Gastrocnemius medialis (tissue), 4 donors: ENCODE data around the gene LRRC45. TPM values are rescaled to one million over a fixed set of nuclear protein-coding genes. Genes with fewer than 3 reads are reported as not detected.

ENCODE experiments used
- ATAC-seq, 2 donors: fragments of 150-250 bp; one replicate each; pipeline ENCODE4 v1.9.1; 2016
- DNase-seq, 2 donors: peaks; one replicate each; pipeline ENCODE4 v3.0.0-alpha.2; 2019
- H3K27ac ChIP-seq, 4 donors: fragments of 200-600 bp; sonication (generic); 1 replicate in 1 of 4; 2 replicates in 3 of 4; pipeline ENCODE4 v1.5.1; 2016 to 2018; ENCODE audit warnings: mild to moderate bottlenecking in 2 of 4, moderate library complexity in 1 of 4
- H3K27me3 ChIP-seq, 3 donors: fragments of 200-600 bp; sonication (generic) in 2 of 3; 1 replicate in 1 of 3; 2 replicates in 2 of 3; pipeline versions ENCODE4 v1.5.1 to v1.6.0; 2016 to 2019; ENCODE audit warnings: mild to moderate bottlenecking in 1 of 3, moderate library complexity in 1 of 3
- H3K36me3 ChIP-seq, 2 donors: fragments of 200-600 bp; sonication (generic) in 1 of 2; one replicate each; pipeline ENCODE4 v1.5.1; 2017 to 2018
- H3K4me1 ChIP-seq, 2 donors: fragments of 200-600 bp; sonication (generic) in 1 of 2; one replicate each; pipeline ENCODE4 v1.5.1; 2016 to 2017; ENCODE audit warnings: mild to moderate bottlenecking in 2 of 2
- H3K4me3 ChIP-seq, 4 donors: fragments of 200-600 bp; sonication (generic) in 3 of 4; 1 replicate in 1 of 4; 2 replicates in 3 of 4; pipeline ENCODE4 v1.5.1; 2016 to 2019; ENCODE audit warnings: mild to moderate bottlenecking in 2 of 4
- H3K9me3 ChIP-seq, 3 donors: fragments of 200-600 bp; sonication (generic) in 2 of 3; 1 replicate in 1 of 3; 2 replicates in 2 of 3; pipeline ENCODE4 v1.5.1; 2016 to 2019
- CTCF ChIP-seq, 5 experiments: fragments of 450-650 bp in 3 of 5; fragments of 200-600 bp in 2 of 5; sonication (generic) in 2 of 5; IDR thresholded peaks in 4 of 5; conservative IDR thresholded peaks in 1 of 5; 1 replicate in 4 of 5; 2 replicates in 1 of 5; pipeline ENCODE4 v1.5.1; 2016 to 2019; ENCODE audit warnings: antibody characterized with exemption in 5 of 5, mild to moderate bottlenecking in 3 of 5, moderate library complexity in 3 of 5
- POLR2A ChIP-seq, 2 donors: fragments of 450-650 bp; IDR thresholded peaks; one replicate each; pipeline ENCODE4 v1.6.1; 2017; ENCODE audit warnings: antibody characterized with exemption in 2 of 2, mild to moderate bottlenecking in 2 of 2, moderate library complexity in 2 of 2
- in situ Hi-C, 4 donors: fragments of 200-750 bp; cut with MboI; loops; one replicate each; pipeline versions ENCODE4 v1.15.0 to v1.8.0; 2017; ENCODE audit warnings: low sequenced_read_pairs in 4 of 4
- intact Hi-C: fragments of 100-400 bp; cut with DNase I; formaldehyde crosslinking; loops from one replicate; pipeline ENCODE4 v1.15.1; 2023; ENCODE audit warnings: low total_unique reads
- total RNA-seq, 4 donors: library from RNA; depleted of rRNA; stranded (reverse); fragments of >200 nt; gene quantifications; one replicate each; pipeline versions ENCODE4 v1.1.0 to v1.2.3, GENCODE V29; 2016

LRRC45 gene
- total RNA-seq, 4 donors from 2014 or later, result 1.1 to 5.0 (median 3.8) TPM

GRCh38 chr17:82029990-82030469 lies 6.9 kb downstream of the LRRC45 start:
- Histone ChIP-seq H3K9me3 (no peaks in the 10 kb centered on the region), H3K4me1 (peaks cover 2 to 19% of the 10 kb centered on the region in 2 donors), H3K4me3 (peak overlapping the region in 1 of 4 donors; percentile 57), H3K27me3 (peaks cover 10 to 14% (median 11%) of the 10 kb centered on the region in 3 donors), H3K36me3 (peaks cover 0 to 1% of the 10 kb centered on the region in 2 donors), H3K27ac (no peak overlapping the region)
- in situ Hi-C loops, result loop anchor here (10.0 to 25.0 kb wide), 2 partner anchors 107 to 125 kb away; no protein-coding TSS in a partner anchor
- intact Hi-C loops, result loop anchor here (1.0 kb wide), 1 partner anchor 124 kb away; no protein-coding TSS in a partner anchor
- TF ChIP-seq CTCF (IDR thresholded peaks at IDR 0.05 in 4 of 5, conservative IDR thresholded peaks at IDR 0.05 in 1 of 5) (no peak), POLR2A (IDR thresholded peaks at IDR 0.05) (no peak)
- ATAC-seq (peak; percentile 6 to 20), DNase-seq (no peak)

DNA sequence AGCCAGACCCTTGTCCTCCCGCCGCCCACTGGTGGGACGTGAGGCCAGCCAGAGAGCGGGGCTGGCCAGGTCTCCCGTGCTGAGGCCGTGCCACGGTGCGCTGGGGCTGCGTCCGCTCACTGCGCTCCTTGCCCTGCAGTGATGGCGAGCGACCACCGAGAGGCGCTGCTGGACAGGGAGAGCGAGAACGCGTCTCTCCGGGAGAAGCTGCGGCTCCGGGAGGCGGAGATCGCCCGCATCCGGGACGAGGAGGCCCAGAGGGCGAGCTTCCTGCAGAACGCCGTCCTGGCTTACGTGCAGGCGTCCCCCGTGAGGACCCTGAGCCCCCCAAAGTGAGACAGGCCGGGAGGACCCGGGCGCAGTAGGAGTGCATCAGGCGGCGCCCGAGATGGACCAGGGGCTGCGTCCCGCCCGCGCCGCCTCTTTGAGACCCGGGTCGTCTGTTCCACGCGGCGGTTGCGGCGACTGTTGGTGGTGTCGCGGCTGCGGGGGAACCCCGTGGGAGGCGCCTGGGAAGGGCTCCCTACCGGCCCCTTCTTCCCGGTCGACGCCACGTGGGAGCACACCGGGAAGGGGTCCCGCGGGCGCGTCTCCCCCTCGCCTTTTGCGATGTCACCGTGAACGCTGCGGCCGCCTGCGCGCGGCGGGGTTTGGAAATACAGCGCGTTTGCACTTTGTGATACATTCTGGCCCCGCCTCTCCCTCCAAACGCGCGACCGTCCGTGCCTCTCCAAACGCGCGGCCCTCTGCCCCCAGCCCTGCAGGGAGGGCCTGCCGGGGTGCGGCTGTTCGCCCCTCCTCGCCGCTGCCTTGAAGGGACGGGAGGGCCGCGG lies 7.6 kb downstream of the LRRC45 start:
- DNase-seq, result peak; percentile 68 to 78
- intact Hi-C loops, result loop anchor here (1.0 kb wide), 1 partner anchor 124 kb away; no protein-coding TSS in a partner anchor
- TF ChIP-seq POLR2A (IDR thresholded peaks at IDR 0.05) (peak in 1 of 2 donors; percentile 11), CTCF (IDR thresholded peaks at IDR 0.05 in 4 of 5, conservative IDR thresholded peaks at IDR 0.05 in 1 of 5) (peak; percentile 96 to 99 (median 97))
- Histone ChIP-seq H3K4me3 (peak overlapping the region; percentile 46 to 61 (median 57)), H3K36me3 (peaks cover 3 to 8% of the 10 kb centered on the region in 2 donors), H3K27me3 (peaks cover 10 to 14% (median 11%) of the 10 kb centered on the region in 3 donors), H3K4me1 (peaks cover 2 to 22% of the 10 kb centered on the region in 2 donors), H3K27ac (no peak overlapping the region), H3K9me3 (no peaks in the 10 kb centered on the region)
- ATAC-seq, result peak; percentile 87 to 89
- in situ Hi-C loops, result loop anchor here (10.0 to 25.0 kb wide), 2 partner anchors 107 to 124 kb away; no protein-coding TSS in a partner anchor

- no peak within 1 kb of the TSS for H3K27ac ChIP-seq
- no peak for ATAC-seq
- H3K36me3 ChIP-seq, result peaks cover 3 to 15% of the 10 kb centered on the region in 2 donors
- no peak for TF ChIP-seq POLR2A (IDR thresholded peaks at IDR 0.05)
- TF ChIP-seq CTCF (IDR thresholded peaks at IDR 0.05 in 4 of 5, conservative IDR thresholded peaks at IDR 0.05 in 1 of 5), result no peak
- DNase-seq, result no peak
- H3K4me3 ChIP-seq, result peak within 1 kb of the TSS; percentile 46 to 61 (median 57)
- peaks cover 10 to 14% (median 11%) of the 10 kb centered on the region in 3 donors for H3K27me3 ChIP-seq
- intact Hi-C loops (no loop called here), in situ Hi-C loops (loop anchor here (10.0 to 25.0 kb wide), 2 partner anchors 106 to 123 kb away; no protein-coding TSS in a partner anchor)
- no peaks in the 10 kb centered on the region for H3K9me3 ChIP-seq
- peaks cover 8 to 29% of the 10 kb centered on the region in 2 donors for H3K4me1 ChIP-seq
These were observed 8.3 kb downstream of the LRRC45 start, which contains the start of gene RAC3 for GRCh38 chr17:82031303-82031884. Gene RAC3, plus strand, starts transcription at chr17:82031678. Its CDS starts 84 bp downstream, at chr17:82031762.

DNA sequence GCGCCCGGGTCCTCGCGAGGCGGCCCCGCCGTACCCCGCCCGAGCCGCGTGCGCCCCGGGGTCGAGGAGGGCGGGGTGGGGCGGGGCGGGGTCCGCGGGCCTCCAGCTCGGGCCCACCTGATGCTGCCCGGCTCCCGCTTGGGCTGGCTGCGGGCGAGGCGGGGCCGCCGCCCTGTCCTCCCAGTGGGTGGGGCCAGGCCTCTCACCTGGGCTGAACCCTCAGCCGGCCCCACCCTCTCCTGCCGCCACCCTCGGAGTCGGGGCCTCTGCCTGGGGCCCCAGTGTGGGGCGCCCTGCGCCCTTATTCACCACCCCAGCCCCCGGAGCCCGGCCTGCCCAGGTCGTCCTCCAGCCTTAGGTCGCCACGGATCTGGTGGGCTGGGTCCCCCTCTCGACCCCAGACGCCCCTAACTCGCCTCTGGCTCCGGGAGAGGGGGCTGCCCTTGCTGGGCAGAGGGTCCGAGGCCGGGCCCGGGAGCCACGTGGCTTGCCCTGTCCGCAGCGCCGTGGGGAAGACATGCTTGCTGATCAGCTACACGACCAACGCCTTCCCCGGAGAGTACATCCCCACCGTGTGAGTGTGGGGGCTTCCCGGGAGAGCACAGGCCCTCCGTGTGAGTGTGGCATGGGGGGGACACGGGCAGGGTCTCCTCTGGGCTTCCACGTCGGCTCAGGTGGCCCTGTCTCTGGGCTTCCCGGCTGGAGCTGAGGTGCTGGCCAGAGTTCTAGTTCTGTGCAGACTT lies 9.0 kb downstream of the LRRC45 start:
- Histone ChIP-seq H3K36me3 (peaks cover 3 to 16% of the 10 kb centered on the region in 2 donors), H3K27me3 (peaks cover 10 to 14% (median 11%) of the 10 kb centered on the region in 3 donors), H3K9me3 (no peaks in the 10 kb centered on the region), H3K4me3 (no peak overlapping the region), H3K27ac (no peak overlapping the region), H3K4me1 (peaks cover 12 to 34% of the 10 kb centered on the region in 2 donors)
- TF ChIP-seq CTCF (IDR thresholded peaks at IDR 0.05 in 4 of 5, conservative IDR thresholded peaks at IDR 0.05 in 1 of 5), result no peak
- TF ChIP-seq POLR2A (IDR thresholded peaks at IDR 0.05), result no peak
- in situ Hi-C loops, result loop anchor here (10.0 to 25.0 kb wide), 2 partner anchors 105 to 123 kb away; no protein-coding TSS in a partner anchor
- DNase-seq, result no peak
- intact Hi-C loops, result no loop called here
- no peak for ATAC-seq
